ENCODE results near the gene SLC24A5. TPM values are rescaled to one million over a fixed set of nuclear protein-coding genes. Genes with fewer than 3 reads are reported as not detected.

SLC24A5 gene
- total and polyA plus RNA-seq, 9 of the 15 experiments (the other 6 are each of a cell fraction or from before 2014, with no cell fraction given) = not detected

GRCh38 chr15:48190932-48191573 is 70.3 kb downstream of the SLC24A5 start:
- H3K9ac ChIP-seq (ENCODE audit: insufficient read depth in 1 of 2, low read depth in 2 of 2, low read length in 2 of 2) = no peak overlapping the region

More at GRCh38 chr15:48190932-48191573, 70.3 kb downstream of the SLC24A5 start:
- Histone ChIP-seq H3K4me2 (ENCODE audit: insufficient read depth, low read length) (no peak overlapping the region), H3K4me3 (no peak overlapping the region), H3K9me3 (replicated peaks; ENCODE audit: control insufficient read depth, insufficient read depth, low read depth, low read length) (no peaks in the 10 kb centered on the region), H3K27ac (ENCODE audit: extremely low read depth, low read depth, low read length) (no peak overlapping the region), H3K4me1 (replicated peaks in 1 of 2; ENCODE audit: control insufficient read depth in 2 of 2, insufficient read depth in 2 of 2, low read length in 2 of 2) (no peaks in the 10 kb centered on the region), H4K20me1 (replicated peaks; ENCODE audit: control insufficient read depth, insufficient read depth, low read length) (no peaks in the 10 kb centered on the region), H2AFZ (ENCODE audit: low read depth, low read length) (no peak overlapping the region), H3K36me3 (ENCODE audit: control insufficient read depth, insufficient read depth, low read length) (no peaks in the 10 kb centered on the region), H3K79me2 (ENCODE audit: control insufficient read depth, insufficient read depth, low read length) (no peaks in the 10 kb centered on the region), H3K27me3 (ENCODE audit: control insufficient read depth in 2 of 2, insufficient read depth in 2 of 2, low read length in 2 of 2) (no peaks in the 10 kb centered on the region), H3K9me1 (ENCODE audit: control insufficient read depth, insufficient read depth, low read length) (no peaks in the 10 kb centered on the region)
- intact Hi-C loops (cut with micrococcal nuclease) (no loop called here), in situ Hi-C loops (cut with MboI) (no loop called here)
- BruUV-seq (replicated peaks) = no TSS peak
- peak; percentile 76 for TF ChIP-seq MIER1 (IDR thresholded peaks at IDR 0.05; ENCODE audit: low read depth)
- TF ChIP-seq REST (IDR thresholded peaks at IDR 0.05; ENCODE audit: borderline replicate concordance) = peak; percentile 95
- peak; percentile 91 for TF ChIP-seq REST (CRISPR knock-in tag; IDR thresholded peaks at IDR 0.05; ENCODE audit: low read depth)
- TF ChIP-seq CBFB (CRISPR knock-in tag; IDR thresholded peaks at IDR 0.05) = no peak
- peak; percentile 91 for TF ChIP-seq EHMT2 (IDR thresholded peaks at IDR 0.05)
- WGBS (ENCODE audit: insufficient coverage, low coverage, missing lambda C conversion rate) = 2% methylated on average over 15 of the region's 15 CpGs
- no peak for ATAC-seq
- no peak for FAIRE-seq
- POLR2A ChIA-PET = no interaction called here
- CTCF ChIA-PET (ENCODE audit: low intra/inter-chr PET ratio) = no interaction called here
- peak in 1 of 4 experiments; percentile 42 for DNase-seq (ENCODE audit: extremely low read depth in 1 of 4, low spot score in 3 of 4)

All from K562 (cell line).